HG02759 (cell line): ENCODE data around the gene ATP6V1F.
A peak's percentile ranks its signal among the peaks of the same experiment; 100 is the strongest.

Experiments
- ATAC-seq: cut with Tn5 transposase; IDR thresholded peaks from one replicate; pipeline ENCODE4 v1.9.1; 2021; ENCODE audit warnings: mild to moderate bottlenecking, moderate library complexity; ENCODE audit not compliant: unreplicated experiment

ATP6V1F gene

GRCh38 chr7:128914566-128915151 is 52.0 kb downstream of the ATP6V1F start:
- peak; percentile 60 for ATAC-seq

DNA sequence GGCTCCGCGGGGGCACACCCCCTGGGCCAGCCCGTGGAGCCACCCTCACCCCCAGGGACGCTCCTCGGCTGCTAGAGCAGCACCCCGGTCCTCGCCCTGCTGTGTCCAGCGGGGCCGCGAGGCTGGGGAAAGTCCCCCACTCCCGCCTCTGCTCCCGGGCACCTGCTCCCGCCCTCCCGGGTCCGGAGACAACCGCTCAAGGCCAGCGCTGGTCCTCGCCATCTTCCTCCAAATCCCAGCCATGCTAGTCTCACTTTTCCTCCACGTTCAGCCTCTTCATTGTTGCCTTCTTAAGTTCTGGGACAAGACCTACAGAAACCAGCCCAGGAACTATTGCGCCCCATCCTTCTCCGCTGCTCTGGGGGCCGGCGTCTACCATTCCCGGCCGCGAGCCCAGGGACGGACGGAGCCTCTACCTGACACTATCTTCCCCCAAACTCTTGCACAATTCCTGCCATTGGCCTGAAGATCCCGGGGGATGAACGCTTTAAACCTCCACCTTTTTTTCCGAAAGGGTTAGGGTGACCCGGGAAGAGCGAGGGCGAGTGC is 52.7 kb downstream of the ATP6V1F start:
- peak; percentile 22 for ATAC-seq
